Nephron progenitor cell (in vitro differentiated cells): Measurements from ENCODE around the gene ERC1.
"Not testable (repeated sequence)": the region's sequence is repeated elsewhere in the genome, so short reads cannot be mapped to it uniquely, and the experiment has no call there.

Source experiments
- DNase-seq: peaks from one replicate; pipeline ENCODE4 v3.0.0; 2021
- H3K27ac Mint-ChIP-seq: 2 replicates; pipeline ENCODE4 v1.8.0; 2021; ENCODE audit warnings: mild to moderate bottlenecking, moderate library complexity, mixed read lengths
- H3K27me3 Mint-ChIP-seq: 2 replicates; pipeline ENCODE4 v1.8.0; 2021; ENCODE audit warnings: mild to moderate bottlenecking, low read depth, mixed read lengths; ENCODE audit not compliant: poor library complexity
- H3K36me3 Mint-ChIP-seq: 2 replicates; pipeline ENCODE4 v1.8.0; 2021; ENCODE audit warnings: low read depth, mixed read lengths
- H3K4me1 Mint-ChIP-seq: 2 replicates; pipeline ENCODE4 v1.8.0; 2021; ENCODE audit warnings: mixed read lengths
- H3K4me3 Mint-ChIP-seq: 2 replicates; pipeline ENCODE4 v1.8.0; 2021; ENCODE audit warnings: mild to moderate bottlenecking, moderate library complexity, mixed read lengths
- H3K9me3 Mint-ChIP-seq: 2 replicates; pipeline ENCODE4 v1.8.0; 2021; ENCODE audit warnings: mild to moderate bottlenecking, moderate library complexity, mixed read lengths
- CTCF ChIP-seq: fragments of 200-600 bp; sonication (generic); IDR thresholded peaks from 2 replicates; pipeline ENCODE4 v1.5.0; 2021; ENCODE audit warnings: antibody characterized with exemption

The ERC1 gene

GRCh38 chr12:1250641-1251040 lies 259.6 kb downstream of the ERC1 start:
- Mint-ChIP-seq H3K27me3 (no peaks in the 10 kb centered on the region), H3K4me3 (no peak overlapping the region), H3K27ac (no peak overlapping the region), H3K4me1 (peaks cover 40% of the 10 kb centered on the region), H3K36me3 (no peaks in the 10 kb centered on the region), H3K9me3 (no peaks in the 10 kb centered on the region)
- DNase-seq, result no peak
- TF ChIP-seq CTCF, result no peak

- Mint-ChIP-seq H3K36me3 (peaks cover 15% of the 10 kb centered on the region), H3K27me3 (no peaks in the 10 kb centered on the region), H3K9me3 (peaks cover 11% of the 10 kb centered on the region), H3K4me1 (peaks cover 27% of the 10 kb centered on the region), H3K4me3 (no peak overlapping the region), H3K27ac (peak overlapping the region; percentile 2)
- no peak for DNase-seq
- no peak for TF ChIP-seq CTCF
Measured at GRCh38 chr12:1252758-1253157, 261.7 kb downstream of the ERC1 start.

- not testable (repeated sequence) for H3K27me3 Mint-ChIP-seq, H3K27ac Mint-ChIP-seq, DNase-seq, H3K4me3 Mint-ChIP-seq
- H3K4me1 Mint-ChIP-seq, result peaks cover 25% of the 10 kb centered on the region
- H3K9me3 Mint-ChIP-seq, result peaks cover 11% of the 10 kb centered on the region
- H3K36me3 Mint-ChIP-seq, result peaks cover 28% of the 10 kb centered on the region
Measured at GRCh38 chr12:1255125-1255524, 264.1 kb downstream of the ERC1 start.

GRCh38 chr12:1255854-1256253 lies 264.8 kb downstream of the ERC1 start:
- H3K4me1 Mint-ChIP-seq, result peaks cover 20% of the 10 kb centered on the region
- not testable (repeated sequence) for H3K27ac Mint-ChIP-seq, H3K4me3 Mint-ChIP-seq, H3K27me3 Mint-ChIP-seq, DNase-seq
- peaks cover 30% of the 10 kb centered on the region for H3K36me3 Mint-ChIP-seq
- peaks cover 11% of the 10 kb centered on the region for H3K9me3 Mint-ChIP-seq

- no peak for DNase-seq
- Mint-ChIP-seq H3K4me3 (no peak overlapping the region), H3K27ac (no peak overlapping the region), H3K36me3 (peaks cover 32% of the 10 kb centered on the region), H3K27me3 (no peaks in the 10 kb centered on the region), H3K4me1 (peaks cover 22% of the 10 kb centered on the region), H3K9me3 (peaks cover 11% of the 10 kb centered on the region)
- no peak for TF ChIP-seq CTCF
Measured at GRCh38 chr12:1256285-1256684, 265.3 kb downstream of the ERC1 start.

GRCh38 chr12:1256991-1257390 lies 266.0 kb downstream of the ERC1 start:
- Mint-ChIP-seq H3K27ac (no peak overlapping the region), H3K27me3 (no peaks in the 10 kb centered on the region), H3K9me3 (peaks cover 11% of the 10 kb centered on the region), H3K4me3 (no peak overlapping the region), H3K4me1 (peaks cover 28% of the 10 kb centered on the region), H3K36me3 (peaks cover 36% of the 10 kb centered on the region)
- DNase-seq, result no peak
- no peak for TF ChIP-seq CTCF

- peaks cover 53% of the 10 kb centered on the region for H3K36me3 Mint-ChIP-seq
- no peaks in the 10 kb centered on the region for H3K27me3 Mint-ChIP-seq
- TF ChIP-seq CTCF, result no peak
Measured at GRCh38 chr12:1262011-1262410, 271.0 kb downstream of the ERC1 start.

More at GRCh38 chr12:1262011-1262410, 271.0 kb downstream of the ERC1 start:
- Mint-ChIP-seq H3K27ac (no peak overlapping the region), H3K4me1 (peaks cover 29% of the 10 kb centered on the region), H3K4me3 (no peak overlapping the region), H3K9me3 (no peaks in the 10 kb centered on the region)
- no peak for DNase-seq
